H9 (cell line): ENCODE results near the gene ANKRD28. TPM values are rescaled to one million over a fixed set of nuclear protein-coding genes. Genes with fewer than 3 reads are reported as not detected.
"Not testable (repeated sequence)": the region's sequence is repeated elsewhere in the genome, so short reads cannot be mapped to it uniquely, and the experiment has no call there.

ENCODE experiments used
- DNase-seq: peaks from one replicate; pipeline ENCODE4 v3.0.0-alpha.2; 2017
- H2AFZ ChIP-seq: one replicate; pipeline ENCODE4 v1.6.1; 2013; ENCODE audit warnings: mild to moderate bottlenecking, low read length, control low read depth, moderate library complexity
- H2AK5ac ChIP-seq: 2 replicates; pipeline ENCODE4 v1.6.1; 2013; ENCODE audit warnings: low read length, control low read depth, mixed read lengths; ENCODE audit not compliant: insufficient read length
- H2BK120ac ChIP-seq: one replicate; pipeline ENCODE4 v1.6.1; 2013; ENCODE audit warnings: low read depth, mild to moderate bottlenecking, low read length, control low read depth, inconsistent platforms; ENCODE audit not compliant: poor library complexity, severe bottlenecking
- H2BK12ac ChIP-seq: 2 replicates; pipeline ENCODE4 v1.6.1; 2013; ENCODE audit warnings: low read length, control low read depth, mixed read lengths, low read depth; ENCODE audit not compliant: insufficient read length
- H2BK15ac ChIP-seq: 2 replicates; pipeline ENCODE4 v1.6.1; 2013; ENCODE audit warnings: low read depth, low read length, control low read depth
- H2BK20ac ChIP-seq: one replicate; pipeline ENCODE4 v1.6.1; 2013; ENCODE audit warnings: low read depth, mild to moderate bottlenecking, low read length, control low read depth, inconsistent platforms; ENCODE audit not compliant: poor library complexity, severe bottlenecking
- H2BK5ac ChIP-seq: 2 replicates; pipeline ENCODE4 v1.6.1; 2013; ENCODE audit warnings: low read length, control low read depth, mixed read lengths; ENCODE audit not compliant: insufficient read length
- H3K14ac ChIP-seq: 2 replicates; pipeline ENCODE4 v1.6.1; 2013; ENCODE audit warnings: low read length, control low read depth; ENCODE audit not compliant: insufficient read depth
- H3K18ac ChIP-seq: 2 replicates; pipeline ENCODE4 v1.6.1; 2013; ENCODE audit warnings: low read depth, mild to moderate bottlenecking, mixed read lengths, low read length, control low read depth; ENCODE audit not compliant: insufficient read length
- H3K23ac ChIP-seq: 2 replicates; pipeline ENCODE4 v1.6.1; 2013; ENCODE audit warnings: low read length, control low read depth, mixed read lengths, low read depth; ENCODE audit not compliant: insufficient read length
- H3K23me2 ChIP-seq: 2 replicates; pipeline ENCODE4 v1.6.1; 2013; ENCODE audit warnings: low read depth, mild to moderate bottlenecking, mixed read lengths, low read length, control low read depth; ENCODE audit not compliant: insufficient read length, poor library complexity, severe bottlenecking
- H3K27ac ChIP-seq: 2 replicates; pipeline ENCODE4 v1.5.1; 2013; ENCODE audit warnings: low read length, control low read depth, mixed read lengths, low read depth; ENCODE audit not compliant: insufficient read length
- H3K27me3 ChIP-seq: 2 replicates; pipeline ENCODE4 v1.6.1; 2013; ENCODE audit warnings: low read length, control low read depth, inconsistent platforms; ENCODE audit not compliant: insufficient read depth
- H3K4ac ChIP-seq: 2 replicates; pipeline ENCODE4 v1.6.1; 2013; ENCODE audit warnings: low read depth, mild to moderate bottlenecking, control low read depth, inconsistent platforms, low read length, moderate library complexity
- H3K4me1 ChIP-seq: 2 replicates; pipeline ENCODE4 v1.6.1; 2013; ENCODE audit warnings: low read length, control low read depth, inconsistent platforms; ENCODE audit not compliant: insufficient read depth
- H3K4me2 ChIP-seq: 2 replicates; pipeline ENCODE4 v1.6.1; 2013; ENCODE audit warnings: low read length, control low read depth, mixed read lengths; ENCODE audit not compliant: insufficient read length, insufficient read depth
- H3K56ac ChIP-seq: 2 replicates; pipeline ENCODE4 v1.6.1; 2013; ENCODE audit warnings: low read depth, mild to moderate bottlenecking, mixed read lengths, low read length, control low read depth; ENCODE audit not compliant: insufficient read length
- H3K79me1 ChIP-seq: 2 replicates; pipeline ENCODE4 v1.6.1; 2013; ENCODE audit warnings: low read depth, mild to moderate bottlenecking, moderate library complexity, low read length, control low read depth, inconsistent platforms; ENCODE audit not compliant: insufficient read depth, poor library complexity, severe bottlenecking
- H3K79me2 ChIP-seq: 2 replicates; pipeline ENCODE4 v1.6.1; 2013; ENCODE audit warnings: low read length, control low read depth, inconsistent platforms; ENCODE audit not compliant: insufficient read depth
- H3K9ac ChIP-seq: 2 replicates; pipeline ENCODE4 v1.6.1; 2013; ENCODE audit warnings: low read length, control low read depth, mixed read lengths; ENCODE audit not compliant: insufficient read length; ENCODE audit errors: extremely low read depth
- H3K9me3 ChIP-seq: one replicate; pipeline ENCODE4 v1.6.1; 2013; ENCODE audit warnings: low read depth, low read length, inconsistent platforms; ENCODE audit not compliant: control insufficient read depth
- H3T11ph ChIP-seq: one replicate; pipeline ENCODE4 v1.6.1; 2013; ENCODE audit warnings: mild to moderate bottlenecking, low read length, control low read depth, inconsistent platforms
- H4K20me1 ChIP-seq: one replicate; pipeline ENCODE4 v1.6.1; 2013; ENCODE audit not compliant: control insufficient read depth, insufficient read length, insufficient read depth
- H4K5ac ChIP-seq: 2 replicates; pipeline ENCODE4 v1.6.1; 2013; ENCODE audit warnings: low read depth, mild to moderate bottlenecking, mixed read lengths, low read length, control low read depth; ENCODE audit not compliant: insufficient read length
- H4K8ac ChIP-seq: replicated peaks from 2 replicates; pipeline ENCODE4 v1.6.1; 2013; ENCODE audit warnings: low read length, control low read depth, mixed read lengths, low read depth; ENCODE audit not compliant: insufficient read length
- H4K91ac ChIP-seq: 2 replicates; pipeline ENCODE4 v1.6.1; 2013; ENCODE audit warnings: low read depth, mild to moderate bottlenecking, moderate library complexity, mixed read lengths, low read length, control low read depth; ENCODE audit not compliant: insufficient read length
- H3K27ac Mint-ChIP-seq, 3 experiments: 2 replicates in 2 of 3; 3 replicates in 1 of 3; pipeline ENCODE4 v1.8.0; 2020 to 2021; ENCODE audit warnings: mixed read lengths in 3 of 3, mild to moderate bottlenecking in 1 of 3, moderate library complexity in 1 of 3
- H3K27me3 Mint-ChIP-seq: 2 replicates; pipeline ENCODE4 v1.8.0; 2021; ENCODE audit warnings: low read depth, mild to moderate bottlenecking, moderate library complexity, mixed read lengths
- H3K36me3 Mint-ChIP-seq, 3 experiments: 2 replicates in 2 of 3; 3 replicates in 1 of 3; pipeline ENCODE4 v1.8.0; 2020 to 2021; ENCODE audit warnings: low read depth in 3 of 3, mixed read lengths in 3 of 3; ENCODE audit not compliant: insufficient read depth in 1 of 3
- H3K4me1 Mint-ChIP-seq, 2 experiments: 2 replicates each; pipeline ENCODE4 v1.8.0; 2020; ENCODE audit warnings: mixed read lengths in 2 of 2
- H3K4me3 Mint-ChIP-seq, 2 experiments: 2 replicates in 1 of 2; 3 replicates in 1 of 2; pipeline ENCODE4 v1.8.0; 2020 to 2021; ENCODE audit warnings: mild to moderate bottlenecking in 2 of 2, mixed read lengths in 2 of 2, moderate library complexity in 1 of 2
- H3K9me3 Mint-ChIP-seq, 2 experiments: 2 replicates in 1 of 2; 3 replicates in 1 of 2; pipeline ENCODE4 v1.8.0; 2020; ENCODE audit warnings: mild to moderate bottlenecking in 2 of 2, mixed read lengths in 2 of 2, moderate library complexity in 1 of 2
- CTCF ChIP-seq: fragments of 200-600 bp; sonication (generic); conservative IDR thresholded peaks from 3 replicates; pipeline ENCODE4 v1.8.0; 2021; ENCODE audit warnings: antibody characterized with exemption, mild to moderate bottlenecking
- WGBS: extraction: QIAGEN DNeasy Blood & Tissue Kit; methylation state at CpG from one replicate; pipeline ENCODE4 v1.1.7; 2013; ENCODE audit warnings: missing lambda C conversion rate, low lambda C conversion rate, mixed read lengths; ENCODE audit not compliant: insufficient read length; ENCODE audit errors: extremely low coverage; 5-methylcytosine and 5-hydroxymethylcytosine counted together
- total RNA-seq: library from RNA; stranded (reverse); gene quantifications from 2 replicates; pipeline ENCODE4 v1.2.1, GENCODE V29; 2021

ANKRD28 gene
- total RNA-seq, 1 experiment from 2014 or later = 59.0 TPM

- Histone ChIP-seq H3K4me1 (no peaks in the 10 kb centered on the region; the same call in 1 of the 2 replicates), H3K79me2 (no peaks in the 10 kb centered on the region; the same call in 1 of the 2 replicates), H3K79me1 (no peaks in the 10 kb centered on the region), H4K5ac (no peak overlapping the region), H2BK5ac (no peak overlapping the region), H3K9me3 (no peaks in the 10 kb centered on the region), H2BK15ac (no peak overlapping the region), H2BK20ac (no peak overlapping the region), H3K27ac (no peak overlapping the region), H3K18ac (no peak overlapping the region), H3K4ac (no peak overlapping the region), H3K9ac (no peak overlapping the region), H3T11ph (no peak overlapping the region), H2AK5ac (no peak overlapping the region), H4K8ac (no peak overlapping the region), H3K14ac (no peak overlapping the region), H2BK120ac (no peak overlapping the region), H3K4me2 (no peak overlapping the region), H3K27me3 (no peaks in the 10 kb centered on the region), H3K23me2 (no peaks in the 10 kb centered on the region), H2AFZ (no peak overlapping the region), H3K56ac (no peak overlapping the region), H3K23ac (no peak overlapping the region), H4K91ac (no peak overlapping the region), H2BK12ac (no peak overlapping the region), H4K20me1 (no peaks in the 10 kb centered on the region)
- Mint-ChIP-seq H3K27me3 (no peaks in the 10 kb centered on the region), H3K4me1 (peaks cover 15 to 16% of the 10 kb centered on the region in 2 experiments), H3K27ac (peak overlapping the region in 2 of 3 experiments; percentile 2 to 17; a peak in 3 of 7 replicates), H3K9me3 (no peaks in the 10 kb centered on the region), H3K36me3 (no peaks in the 10 kb centered on the region; a peak in 3 of 7 replicates), H3K4me3 (no peak overlapping the region)
- TF ChIP-seq CTCF = no peak
- no CpG with 5 or more reads among the region's 2 CpGs for WGBS
- no peak for DNase-seq
These were observed 19.4 kb downstream of the ANKRD28 start for GRCh38 chr3:15778332-15778858.

GRCh38 chr3:15774931-15775560, 22.7 kb downstream of the ANKRD28 start:
- H3K4me1 Mint-ChIP-seq = peaks cover 17 to 18% of the 10 kb centered on the region in 2 experiments
- H2BK20ac ChIP-seq, H4K5ac ChIP-seq, H3K27me3 ChIP-seq, H3K4ac ChIP-seq, H3K18ac ChIP-seq, H3K4me3 Mint-ChIP-seq, H2BK12ac ChIP-seq, H4K20me1 ChIP-seq, H3K36me3 Mint-ChIP-seq, H3K27ac ChIP-seq, H3K9ac ChIP-seq, H3T11ph ChIP-seq, H3K56ac ChIP-seq, H4K91ac ChIP-seq, H2BK5ac ChIP-seq, H4K8ac ChIP-seq, H3K14ac ChIP-seq, H3K9me3 ChIP-seq, H3K9me3 Mint-ChIP-seq, DNase-seq, H3K27ac Mint-ChIP-seq, H3K4me2 ChIP-seq, H2BK15ac ChIP-seq, H3K79me1 ChIP-seq, H2AFZ ChIP-seq, H2BK120ac ChIP-seq, H3K4me1 ChIP-seq, H3K27me3 Mint-ChIP-seq, H3K79me2 ChIP-seq, H3K23me2 ChIP-seq, H2AK5ac ChIP-seq, H3K23ac ChIP-seq: not testable (repeated sequence)
- no CpG with 5 or more reads among the region's 6 CpGs for WGBS
